Uterus (tissue), 2 donors: Measurements from ENCODE around the gene SP2.

Experiments
- CTCF ChIP-seq, 4 experiments: fragments of 200-600 bp in 2 of 4; fragments of 450-650 bp in 2 of 4; sonication (generic) in 2 of 4; IDR thresholded peaks; one replicate each; pipeline ENCODE4 v1.5.1; 2016 to 2019; ENCODE audit warnings: antibody characterized with exemption in 4 of 4, mild to moderate bottlenecking in 2 of 4, moderate library complexity in 1 of 4
- POLR2A ChIP-seq, 2 donors: fragments of 450-650 bp; IDR thresholded peaks; one replicate each; pipeline ENCODE4 v1.6.1; 2016; ENCODE audit warnings: antibody characterized with exemption in 2 of 2, mild to moderate bottlenecking in 1 of 2, moderate library complexity in 1 of 2

GRCh38 chr17:47882695-47883588 lies 13.1 kb upstream of the SP2 start:
- no peak for TF ChIP-seq POLR2A (IDR thresholded peaks at IDR 0.05)
- TF ChIP-seq CTCF (IDR thresholded peaks at IDR 0.05): no peak
